Measurements from ENCODE around the gene LTBP1. TPM values are rescaled to one million over a fixed set of nuclear protein-coding genes. Genes with fewer than 3 reads are reported as not detected.

Gene LTBP1
- total RNA-seq, 2 donors from 2014 or later = 19.4 to 23.1 TPM

DNA sequence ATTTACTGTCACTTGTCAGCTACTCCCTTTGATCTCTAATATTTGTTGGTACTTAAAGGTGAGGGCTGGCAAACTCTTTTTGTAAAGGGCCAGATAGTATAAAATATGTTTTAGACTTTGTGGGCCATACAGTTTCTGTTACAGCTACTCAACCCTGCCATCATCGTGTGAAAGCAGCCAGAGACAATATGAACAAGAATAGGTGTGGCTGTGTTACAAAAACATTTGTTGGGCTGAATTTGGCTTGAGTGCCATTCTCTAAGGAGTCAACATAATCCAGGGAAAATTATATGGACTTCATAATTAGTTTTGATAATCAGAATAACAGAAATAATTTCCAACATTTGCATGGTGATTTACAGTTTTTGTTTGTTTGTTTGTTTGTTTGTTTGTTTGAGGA, 190.6 kb downstream of the LTBP1 start:
- Histone ChIP-seq H3K36me3 (no peaks in the 10 kb centered on the region), H3K4me1 (no peaks in the 10 kb centered on the region), H3K27me3 (no peaks in the 10 kb centered on the region), H3K4me3 (no peak overlapping the region), H3K27ac (no peak overlapping the region), H3K9me3 (no peaks in the 10 kb centered on the region), H3K9ac (ENCODE audit: low read depth in 2 of 2, low read length in 2 of 2) (no peak overlapping the region)
- DNase-seq = no peak
- TF ChIP-seq, protein P1, sequence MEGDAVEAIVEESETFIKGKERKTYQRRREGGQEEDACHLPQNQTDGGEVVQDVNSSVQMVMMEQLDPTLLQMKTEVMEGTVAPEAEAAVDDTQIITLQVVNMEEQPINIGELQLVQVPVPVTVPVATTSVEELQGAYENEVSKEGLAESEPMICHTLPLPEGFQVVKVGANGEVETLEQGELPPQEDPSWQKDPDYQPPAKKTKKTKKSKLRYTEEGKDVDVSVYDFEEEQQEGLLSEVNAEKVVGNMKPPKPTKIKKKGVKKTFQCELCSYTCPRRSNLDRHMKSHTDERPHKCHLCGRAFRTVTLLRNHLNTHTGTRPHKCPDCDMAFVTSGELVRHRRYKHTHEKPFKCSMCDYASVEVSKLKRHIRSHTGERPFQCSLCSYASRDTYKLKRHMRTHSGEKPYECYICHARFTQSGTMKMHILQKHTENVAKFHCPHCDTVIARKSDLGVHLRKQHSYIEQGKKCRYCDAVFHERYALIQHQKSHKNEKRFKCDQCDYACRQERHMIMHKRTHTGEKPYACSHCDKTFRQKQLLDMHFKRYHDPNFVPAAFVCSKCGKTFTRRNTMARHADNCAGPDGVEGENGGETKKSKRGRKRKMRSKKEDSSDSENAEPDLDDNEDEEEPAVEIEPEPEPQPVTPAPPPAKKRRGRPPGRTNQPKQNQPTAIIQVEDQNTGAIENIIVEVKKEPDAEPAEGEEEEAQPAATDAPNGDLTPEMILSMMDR (IDR thresholded peaks at IDR 0.05) = no peak
- intact Hi-C loops (cut with DNase I) = no loop called here

DNA sequence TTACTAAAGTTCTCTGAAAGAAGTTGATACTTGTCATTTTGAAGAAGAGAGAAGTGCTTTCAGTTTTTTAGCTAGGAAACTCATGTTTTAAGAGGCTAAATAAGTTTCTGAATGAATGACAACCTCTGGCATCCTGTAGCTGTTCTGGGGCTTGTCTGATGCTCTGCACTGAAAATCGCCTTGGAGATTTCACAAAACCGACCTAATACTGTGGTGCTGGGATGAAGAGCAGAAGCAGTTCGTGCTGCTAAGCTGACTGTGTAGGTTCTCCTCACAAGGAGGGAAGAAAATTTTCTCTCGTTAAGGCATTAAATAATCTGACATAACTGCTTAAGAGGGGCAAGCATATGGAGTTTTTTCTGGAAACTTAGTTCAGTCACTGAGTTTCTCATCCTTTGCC, 193.2 kb downstream of the LTBP1 start:
- no peaks in the 10 kb centered on the region for H3K36me3 ChIP-seq
- no peak overlapping the region for H3K4me3 ChIP-seq
- H3K9me3 ChIP-seq = no peaks in the 10 kb centered on the region
- TF ChIP-seq, protein P1 (IDR thresholded peaks at IDR 0.05) = no peak
- intact Hi-C loops (cut with DNase I) = no loop called here
- DNase-seq = no peak
- H3K9ac ChIP-seq (ENCODE audit: low read depth in 2 of 2, low read length in 2 of 2) = no peak overlapping the region
- no peaks in the 10 kb centered on the region for H3K27me3 ChIP-seq
- H3K27ac ChIP-seq = no peak overlapping the region
- H3K4me1 ChIP-seq = no peaks in the 10 kb centered on the region

DNA sequence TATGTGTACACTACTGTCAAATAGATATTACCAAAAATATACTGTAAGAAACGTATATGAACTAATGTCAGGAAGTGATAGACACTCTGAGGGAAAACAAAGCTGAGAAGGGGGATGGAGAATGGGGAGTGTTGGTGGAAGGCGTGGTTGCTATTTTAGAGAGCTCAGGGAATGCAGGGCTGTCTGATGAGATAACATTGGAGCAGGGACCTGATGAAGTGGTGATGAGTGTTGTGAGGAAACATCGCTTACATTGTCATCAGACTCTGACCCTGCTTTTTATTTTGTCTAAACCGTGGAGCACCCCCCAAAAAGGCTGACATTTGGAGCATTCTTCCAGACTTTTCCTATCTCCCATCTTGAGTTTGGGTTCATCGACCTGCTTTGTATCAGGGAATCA, 194.7 kb downstream of the LTBP1 start:
- Histone ChIP-seq H3K4me1 (no peaks in the 10 kb centered on the region), H3K9ac (ENCODE audit: low read depth in 2 of 2, low read length in 2 of 2) (no peak overlapping the region), H3K36me3 (no peaks in the 10 kb centered on the region), H3K4me3 (no peak overlapping the region), H3K27me3 (no peaks in the 10 kb centered on the region), H3K27ac (no peak overlapping the region), H3K9me3 (no peaks in the 10 kb centered on the region)
- intact Hi-C loops (cut with DNase I) = no loop called here
- TF ChIP-seq, protein P1 (IDR thresholded peaks at IDR 0.05) = no peak
- DNase-seq = no peak

DNA sequence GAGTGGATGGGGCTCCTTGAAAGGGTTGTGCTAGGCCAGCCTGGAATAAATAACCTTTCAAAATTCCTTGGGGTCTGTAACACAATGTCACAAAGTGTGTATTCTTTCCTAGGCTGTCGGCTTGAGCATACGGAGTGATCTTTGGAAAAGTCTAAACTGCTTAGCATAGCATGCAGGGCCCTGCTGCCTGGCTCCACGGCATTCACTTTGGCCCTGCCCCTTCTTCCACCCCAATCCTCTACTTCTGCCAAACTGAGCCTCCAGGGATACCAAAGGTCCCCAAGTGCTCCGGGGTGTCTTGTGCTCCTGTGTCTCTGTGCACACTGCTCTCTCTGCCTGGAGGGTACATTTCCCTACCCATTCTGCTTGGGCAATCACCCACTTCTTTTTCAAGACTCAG, 196.1 kb downstream of the LTBP1 start:
- no peak overlapping the region for H3K4me3 ChIP-seq
- H3K27ac ChIP-seq = no peak overlapping the region
- TF ChIP-seq, protein P1 (IDR thresholded peaks at IDR 0.05) = no peak
- no peaks in the 10 kb centered on the region for H3K27me3 ChIP-seq
- no peaks in the 10 kb centered on the region for H3K4me1 ChIP-seq
- no peaks in the 10 kb centered on the region for H3K9me3 ChIP-seq
- H3K9ac ChIP-seq (ENCODE audit: low read depth in 2 of 2, low read length in 2 of 2) = no peak overlapping the region
- intact Hi-C loops (cut with DNase I) = no loop called here
- DNase-seq = no peak
- H3K36me3 ChIP-seq = no peaks in the 10 kb centered on the region

DNA sequence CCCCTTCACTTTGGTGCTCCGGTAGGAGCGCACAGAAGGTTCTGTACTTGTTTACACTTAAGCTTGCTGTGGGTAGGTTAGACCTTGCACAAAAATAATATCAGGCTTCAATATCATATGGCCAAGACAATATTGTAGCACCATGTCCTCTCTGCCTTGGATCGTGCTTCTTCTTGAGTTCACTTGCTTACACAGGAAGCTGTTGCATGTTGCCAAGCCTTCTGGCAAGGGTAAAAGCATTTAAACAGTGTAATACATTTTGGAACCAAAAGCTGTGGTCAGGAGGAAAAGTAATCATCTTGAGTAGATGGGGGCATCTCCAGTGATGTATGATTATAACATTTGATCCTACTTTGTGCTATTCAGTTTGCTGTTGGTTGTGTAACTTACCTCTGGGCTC, 197.5 kb downstream of the LTBP1 start:
- no peak for DNase-seq
- H3K27ac ChIP-seq = no peak overlapping the region
- no peaks in the 10 kb centered on the region for H3K9me3 ChIP-seq
- no peaks in the 10 kb centered on the region for H3K36me3 ChIP-seq
- no peak overlapping the region for H3K9ac ChIP-seq (ENCODE audit: low read depth in 2 of 2, low read length in 2 of 2)
- intact Hi-C loops (cut with DNase I) = no loop called here
- no peaks in the 10 kb centered on the region for H3K27me3 ChIP-seq
- no peak overlapping the region for H3K4me3 ChIP-seq
- no peaks in the 10 kb centered on the region for H3K4me1 ChIP-seq
- TF ChIP-seq, protein P1 (IDR thresholded peaks at IDR 0.05) = no peak

DNA sequence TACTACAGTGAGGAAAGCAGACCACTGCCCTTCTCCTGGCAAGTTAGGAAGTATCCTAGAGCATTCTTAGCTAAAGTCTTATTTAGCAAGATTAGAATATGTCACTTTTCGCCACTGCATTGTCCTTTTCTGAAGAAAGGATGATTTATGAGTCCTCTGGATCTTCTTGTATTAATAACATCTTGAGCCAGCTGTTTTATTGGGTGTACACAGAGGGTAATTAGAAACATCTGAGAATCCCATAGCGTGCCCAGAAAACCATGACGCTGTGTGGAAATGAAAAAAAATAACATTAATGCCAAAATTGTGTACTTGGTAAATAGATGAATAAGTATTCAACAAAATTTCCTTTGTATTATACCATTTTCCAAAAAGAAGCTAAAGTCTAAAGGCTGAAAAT, 198.7 kb downstream of the LTBP1 start:
- no peak for DNase-seq
- no peaks in the 10 kb centered on the region for H3K27me3 ChIP-seq
- H3K9ac ChIP-seq (ENCODE audit: low read depth in 2 of 2, low read length in 2 of 2) = no peak overlapping the region
- no peaks in the 10 kb centered on the region for H3K4me1 ChIP-seq
- no peak overlapping the region for H3K27ac ChIP-seq
- intact Hi-C loops (cut with DNase I) = no loop called here
- no peak overlapping the region for H3K4me3 ChIP-seq
- TF ChIP-seq, protein P1 (IDR thresholded peaks at IDR 0.05) = no peak
- no peaks in the 10 kb centered on the region for H3K9me3 ChIP-seq
- no peaks in the 10 kb centered on the region for H3K36me3 ChIP-seq
